Activated naive CD4-positive, alpha-beta T cell treated with anti-CD3 and anti-CD28 coated beads, Interleukin-2, amount 50 U/mL, for 72 hours (primary cell): ENCODE measurements around the gene DOC2B. TPM values are rescaled to one million over a fixed set of nuclear protein-coding genes. Genes with fewer than 3 reads are reported as not detected.
"Not testable (repeated sequence)": the region's sequence is repeated elsewhere in the genome, so short reads cannot be mapped to it uniquely, and the experiment has no call there.

ENCODE experiments used
- ATAC-seq, 2 donors: fragments of 150-1000 bp; cut with Tn5 transposase; 2 replicates each; pipeline ENCODE4 v1.10.0; 2021; ENCODE audit warnings: mild to moderate bottlenecking in 2 of 2, moderate library complexity in 2 of 2
- DNase-seq, 2 donors: peaks; one replicate each; pipeline ENCODE4 v3.0.0; 2021 to 2022; ENCODE audit warnings: low spot score in 2 of 2
- H3K27ac Mint-ChIP-seq, 2 donors: one replicate each; pipeline ENCODE4 v1.8.0; 2022; ENCODE audit warnings: mild to moderate bottlenecking in 2 of 2, mixed read lengths in 2 of 2
- H3K36me3 Mint-ChIP-seq, 2 donors: one replicate each; pipeline ENCODE4 v1.8.0; 2022; ENCODE audit warnings: mixed read lengths in 2 of 2
- H3K9me3 Mint-ChIP-seq, 2 donors: one replicate each; pipeline ENCODE4 v1.8.0; 2022; ENCODE audit warnings: mixed read lengths in 2 of 2
- total RNA-seq, 2 donors: library from RNA; stranded (reverse); gene quantifications; one replicate each; pipeline ENCODE4 v1.2.3, GENCODE V29; 2022

DOC2B gene
- total RNA-seq, 2 donors from 2014 or later = 0.64 TPM; not detected in 1

DNA sequence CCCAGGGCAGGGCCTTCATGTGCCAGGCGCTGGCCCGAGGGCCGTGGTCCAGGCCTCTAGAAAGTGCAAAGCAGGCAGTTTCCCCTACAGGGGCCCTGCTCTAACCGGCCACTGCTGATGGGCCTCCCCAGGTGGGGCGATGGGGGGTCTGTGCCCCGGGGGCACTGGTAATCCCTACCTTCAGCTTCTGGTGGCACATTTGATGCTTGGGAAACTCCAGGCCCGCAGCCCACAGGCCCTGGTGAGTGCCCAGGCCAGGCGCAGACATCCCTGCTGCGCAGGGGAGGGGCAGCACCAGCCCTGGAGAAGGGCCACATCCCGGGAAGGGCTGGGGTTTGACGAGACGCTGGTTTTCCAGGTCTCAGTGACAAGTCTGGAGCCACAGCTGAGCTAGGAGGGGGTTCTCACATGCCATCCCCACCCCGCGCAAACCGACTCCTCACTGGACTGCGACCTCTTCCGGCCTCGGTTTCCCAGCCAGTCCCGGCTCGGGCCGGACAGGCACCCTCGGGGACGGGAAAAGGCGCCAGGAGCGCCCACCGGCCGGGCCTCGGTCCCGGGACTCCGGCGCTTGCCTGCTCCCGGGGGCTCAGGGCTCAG lies 1.6 kb downstream of the DOC2B start:
- Mint-ChIP-seq H3K36me3 (no peaks in the 10 kb centered on the region), H3K9me3 (no peaks in the 10 kb centered on the region), H3K27ac (no peak overlapping the region)
- ATAC-seq (no peak), DNase-seq (no peak)

- no peak overlapping the region for H3K27ac Mint-ChIP-seq
- ATAC-seq (no peak), DNase-seq (no peak)
- H3K36me3 Mint-ChIP-seq = no peaks in the 10 kb centered on the region
- H3K9me3 Mint-ChIP-seq = no peaks in the 10 kb centered on the region
Measured at GRCh38 chr17:179066-179432, 2.4 kb downstream of the DOC2B start.

DNA sequence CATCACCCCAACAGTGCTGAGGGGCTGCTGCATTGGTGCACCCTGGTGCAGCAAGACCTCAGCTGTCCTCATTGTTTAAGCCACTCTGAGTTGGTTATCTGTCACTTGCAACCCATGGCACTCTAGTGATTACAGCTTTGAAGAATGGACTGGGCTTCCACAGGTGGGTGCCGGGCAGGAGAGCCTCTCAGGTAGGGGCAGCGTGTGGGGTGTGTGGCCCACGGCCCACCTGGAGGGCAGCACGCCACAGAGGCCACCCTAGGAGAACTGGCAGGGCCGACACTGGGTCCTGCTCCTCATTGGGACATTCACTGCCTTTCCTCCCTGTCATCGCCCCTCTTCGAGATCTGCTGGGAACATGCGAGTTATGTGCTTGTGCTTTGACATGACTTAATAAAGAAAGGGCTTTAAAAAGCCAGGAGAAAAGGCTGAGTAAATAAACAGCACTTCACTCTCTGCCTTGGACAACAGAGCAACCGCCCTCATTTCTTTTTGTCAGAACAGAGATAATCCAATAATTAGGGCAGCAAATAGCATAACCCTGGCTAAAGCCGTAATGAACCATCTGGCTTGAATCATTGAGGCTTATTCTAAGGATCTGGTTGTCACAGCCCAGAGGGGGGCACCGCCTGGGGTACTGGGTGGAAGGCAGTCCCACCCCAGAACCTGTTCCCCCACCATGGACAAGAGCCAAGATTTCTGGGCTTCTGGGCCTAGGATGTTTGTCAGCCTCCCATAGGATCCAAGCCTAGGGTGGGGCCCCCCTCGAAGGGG lies 3.0 kb downstream of the DOC2B start:
- DNase-seq (no peak), ATAC-seq (no peak)
- Mint-ChIP-seq H3K9me3 (no peaks in the 10 kb centered on the region), H3K27ac (no peak overlapping the region), H3K36me3 (no peaks in the 10 kb centered on the region)

DNA sequence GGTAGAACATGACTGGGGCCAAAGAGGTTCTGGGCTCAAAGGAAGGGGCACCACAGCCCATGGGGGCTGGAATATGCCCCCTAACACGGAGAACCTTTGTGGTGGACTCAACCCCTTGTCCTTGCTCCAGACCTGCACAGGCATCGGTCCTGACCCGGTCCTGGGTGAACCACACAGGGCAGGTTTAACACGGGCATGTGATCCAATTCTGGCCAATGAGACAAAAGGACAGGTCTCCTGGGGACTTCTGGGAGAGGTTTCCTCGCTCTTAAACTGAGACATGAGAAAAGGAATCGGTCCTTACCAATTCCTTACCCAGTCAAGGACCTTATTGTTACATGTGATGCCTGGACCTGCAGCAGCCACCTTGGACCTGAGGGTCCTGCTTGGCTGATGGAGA lies 3.7 kb downstream of the DOC2B start:
- Mint-ChIP-seq H3K27ac (no peak overlapping the region), H3K36me3 (no peaks in the 10 kb centered on the region)
- ATAC-seq = no peak

GRCh38 chr17:177155-177554 lies 4.3 kb downstream of the DOC2B start:
- Mint-ChIP-seq H3K36me3 (no peaks in the 10 kb centered on the region), H3K9me3 (no peaks in the 10 kb centered on the region), H3K27ac (no peak overlapping the region)
- ATAC-seq (no peak), DNase-seq (no peak)

More for the DNA sequence above, 3.7 kb downstream of the DOC2B start:
- DNase-seq = no peak
- no peaks in the 10 kb centered on the region for H3K9me3 Mint-ChIP-seq

DNA sequence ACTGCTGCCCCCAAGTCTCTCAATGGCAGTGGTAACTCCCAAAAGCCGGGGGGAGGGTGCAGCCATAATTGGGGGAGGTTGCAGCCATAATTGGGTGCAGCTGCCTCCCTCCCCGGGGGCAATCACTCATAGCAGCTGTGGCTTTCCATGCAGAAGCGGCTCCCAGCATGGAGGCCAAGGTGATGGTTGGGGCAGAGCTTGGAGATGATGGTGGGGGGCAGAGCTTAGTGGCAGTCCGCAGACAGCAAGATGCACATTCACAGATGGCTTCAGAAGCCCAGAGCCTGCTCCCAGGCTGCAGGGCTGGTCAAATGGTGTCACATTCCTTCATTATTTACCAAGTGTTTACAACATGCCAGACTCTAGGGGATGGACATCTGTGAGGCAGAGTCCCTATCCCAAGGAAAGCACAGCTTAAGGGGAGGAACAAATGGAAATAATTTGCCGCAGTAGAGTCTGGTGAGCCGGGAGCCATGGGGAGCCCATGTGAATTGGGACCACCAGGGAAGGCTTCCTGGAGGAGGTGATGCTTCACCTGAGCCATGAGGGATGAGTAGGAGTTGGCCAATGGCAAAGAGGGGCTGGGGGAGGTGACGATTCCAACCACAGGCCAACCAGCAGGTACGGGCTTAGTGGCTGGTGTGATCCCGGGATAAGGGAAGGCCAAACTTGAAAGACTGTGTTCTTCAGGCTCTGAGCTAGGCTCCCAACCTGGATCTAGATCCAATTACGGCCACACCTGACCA lies 8.1 kb downstream of the DOC2B start:
- Mint-ChIP-seq H3K27ac (no peak overlapping the region), H3K36me3 (no peaks in the 10 kb centered on the region), H3K9me3 (no peaks in the 10 kb centered on the region)
- DNase-seq = no peak
- ATAC-seq = no peak

GRCh38 chr17:172401-172800 lies 9.0 kb downstream of the DOC2B start:
- H3K9me3 Mint-ChIP-seq = no peaks in the 10 kb centered on the region
- ATAC-seq (no peak), DNase-seq (no peak)
- H3K27ac Mint-ChIP-seq = no peak overlapping the region
- no peaks in the 10 kb centered on the region for H3K36me3 Mint-ChIP-seq

DNA sequence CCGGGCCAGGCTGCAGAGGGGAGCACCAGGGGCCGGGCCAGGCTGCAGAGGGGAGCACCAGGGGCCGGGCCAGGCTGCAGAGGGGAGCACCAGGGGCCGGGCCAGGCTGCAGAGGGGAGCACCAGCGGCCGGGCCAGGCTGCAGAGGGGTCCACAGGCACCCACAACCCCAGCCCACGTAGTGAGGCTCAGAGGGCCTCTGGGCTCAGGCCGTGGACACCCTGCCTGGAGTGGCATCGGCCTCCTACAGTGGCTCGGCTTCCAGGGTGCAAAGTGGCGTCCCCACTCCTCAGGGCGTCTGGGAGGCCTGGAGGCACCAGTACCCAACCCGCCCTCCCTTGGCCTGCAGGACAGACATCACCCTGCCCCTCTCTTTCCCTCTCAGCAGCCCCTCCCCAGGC lies 9.6 kb downstream of the DOC2B start:
- no peak for DNase-seq
- Mint-ChIP-seq H3K36me3 (no peaks in the 10 kb centered on the region), H3K9me3 (no peaks in the 10 kb centered on the region), H3K27ac (no peak overlapping the region)
- no peak for ATAC-seq

- Mint-ChIP-seq H3K27ac (no peak overlapping the region), H3K9me3 (no peaks in the 10 kb centered on the region), H3K36me3 (no peaks in the 10 kb centered on the region)
- DNase-seq (no peak), ATAC-seq (no peak)
Measured at GRCh38 chr17:170130-170670, 11.2 kb downstream of the DOC2B start.

DNA sequence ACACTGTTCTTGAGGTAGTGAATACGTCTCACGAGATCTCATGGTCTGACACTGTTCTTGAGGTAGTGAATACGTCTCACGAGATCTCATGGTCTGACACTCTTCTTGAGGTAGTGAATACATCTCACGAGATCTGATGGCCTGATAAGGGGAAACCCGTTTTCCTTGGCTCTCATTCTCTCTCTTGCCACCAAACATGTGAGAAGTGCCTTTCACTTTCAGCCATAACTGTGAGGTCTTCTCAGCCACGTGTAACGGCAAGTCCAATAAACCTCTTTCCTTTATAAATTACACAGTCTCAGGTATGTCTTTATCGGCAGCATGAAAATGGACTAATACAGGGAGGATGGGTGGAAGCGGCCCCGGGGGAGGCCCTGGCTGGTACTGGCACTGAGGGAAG lies 12.8 kb downstream of the DOC2B start:
- DNase-seq, H3K9me3 Mint-ChIP-seq, H3K36me3 Mint-ChIP-seq, ATAC-seq, H3K27ac Mint-ChIP-seq: not testable (repeated sequence)

DNA sequence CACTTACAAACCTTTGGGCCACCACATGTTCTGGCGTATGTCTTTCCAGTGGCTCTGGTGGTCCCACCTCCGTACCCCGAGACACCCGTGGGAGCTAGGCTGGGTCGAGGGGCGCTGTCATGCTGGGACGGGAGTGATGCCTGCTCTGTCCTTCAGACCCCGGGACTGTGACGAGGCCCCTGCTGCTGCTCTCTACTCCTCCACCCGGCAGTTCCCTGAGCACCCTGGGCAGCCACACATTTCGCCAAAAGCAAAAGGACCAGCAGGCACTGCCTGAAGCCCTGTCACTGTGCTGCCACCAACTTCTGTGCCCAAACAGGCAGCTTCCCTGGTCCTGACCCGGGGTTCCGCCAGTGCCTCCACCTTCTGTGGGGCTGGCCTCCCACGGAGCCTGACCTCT lies 15.5 kb downstream of the DOC2B start:
- DNase-seq = no peak
- Mint-ChIP-seq H3K9me3 (no peaks in the 10 kb centered on the region), H3K36me3 (no peaks in the 10 kb centered on the region), H3K27ac (no peak overlapping the region)
- ATAC-seq = no peak

DNA sequence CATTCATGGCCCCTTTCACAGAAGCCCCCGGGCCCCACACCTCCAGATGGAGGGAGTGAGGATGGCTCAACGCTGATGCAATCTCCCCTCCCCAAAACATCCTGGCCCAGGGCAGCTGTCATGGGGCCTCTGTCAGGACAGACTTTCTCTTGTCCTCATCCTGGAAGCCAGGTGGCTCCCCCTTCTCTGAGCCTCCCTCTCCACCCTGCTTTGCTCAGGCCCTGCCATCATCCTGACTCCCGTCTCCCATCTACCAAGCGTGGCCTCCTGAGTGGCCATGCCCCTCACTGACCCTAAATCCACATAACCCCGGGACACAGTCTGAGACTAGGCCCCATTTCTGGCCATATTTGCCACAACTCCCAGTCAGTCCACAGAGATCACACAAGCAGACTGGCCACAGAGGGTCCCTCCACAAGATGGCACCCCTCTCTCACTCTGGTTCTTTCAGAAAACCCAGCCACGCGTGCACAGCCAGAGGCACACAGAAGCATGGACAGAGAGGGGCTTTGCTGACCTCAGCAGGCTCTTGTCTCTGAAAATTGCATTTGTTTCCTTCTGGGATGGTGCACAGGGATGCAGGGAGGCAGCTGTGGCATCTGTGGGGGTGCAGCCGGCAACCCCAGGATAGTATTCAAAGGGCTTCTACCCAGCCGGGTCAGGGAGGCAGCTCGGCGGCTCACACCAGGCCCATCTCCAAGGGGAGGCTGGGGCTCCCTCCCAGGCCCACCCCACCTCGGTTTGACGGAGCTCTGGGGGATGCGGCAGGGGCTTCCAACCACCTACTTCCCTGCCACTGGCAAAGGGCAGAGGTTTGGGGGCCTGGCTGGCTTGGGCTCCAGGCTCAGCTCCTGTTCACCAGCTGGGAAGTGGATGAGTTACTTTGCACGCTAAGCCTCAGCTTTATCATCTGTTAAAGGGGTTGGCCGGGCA lies 16.9 kb downstream of the DOC2B start:
- DNase-seq (no peak), ATAC-seq (peak in 1 of 2 donors; percentile 61)
- Mint-ChIP-seq H3K36me3 (no peaks in the 10 kb centered on the region), H3K9me3 (no peaks in the 10 kb centered on the region), H3K27ac (no peak overlapping the region)

GRCh38 chr17:163514-164098 lies 17.8 kb downstream of the DOC2B start:
- Mint-ChIP-seq H3K9me3 (no peaks in the 10 kb centered on the region), H3K27ac (no peak overlapping the region), H3K36me3 (no peaks in the 10 kb centered on the region)
- no peak for ATAC-seq
- no peak for DNase-seq

DNA sequence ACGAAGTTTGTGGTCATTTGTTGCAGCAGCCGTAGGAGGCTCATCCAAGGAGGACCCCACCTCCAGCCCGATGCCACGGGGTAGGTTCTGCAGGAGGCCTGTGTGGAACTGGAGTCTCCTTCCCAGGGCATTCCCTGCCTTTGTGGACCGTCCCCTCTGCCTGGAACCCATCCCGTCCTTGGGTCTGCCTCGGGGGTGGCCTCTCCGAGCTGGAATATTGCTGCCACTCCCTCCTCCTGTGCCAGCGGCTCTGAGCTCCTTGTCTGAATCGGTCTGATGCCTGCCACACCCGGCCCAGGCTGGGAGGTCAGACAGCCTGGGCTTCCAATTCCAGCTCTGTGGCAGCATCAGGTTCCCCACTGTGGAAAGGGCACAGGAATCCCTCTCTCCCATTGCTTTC lies 18.8 kb downstream of the DOC2B start:
- H3K27ac Mint-ChIP-seq = no peak overlapping the region
- no peaks in the 10 kb centered on the region for H3K36me3 Mint-ChIP-seq
- H3K9me3 Mint-ChIP-seq = no peaks in the 10 kb centered on the region
- no peak for DNase-seq
- no peak for ATAC-seq

DNA sequence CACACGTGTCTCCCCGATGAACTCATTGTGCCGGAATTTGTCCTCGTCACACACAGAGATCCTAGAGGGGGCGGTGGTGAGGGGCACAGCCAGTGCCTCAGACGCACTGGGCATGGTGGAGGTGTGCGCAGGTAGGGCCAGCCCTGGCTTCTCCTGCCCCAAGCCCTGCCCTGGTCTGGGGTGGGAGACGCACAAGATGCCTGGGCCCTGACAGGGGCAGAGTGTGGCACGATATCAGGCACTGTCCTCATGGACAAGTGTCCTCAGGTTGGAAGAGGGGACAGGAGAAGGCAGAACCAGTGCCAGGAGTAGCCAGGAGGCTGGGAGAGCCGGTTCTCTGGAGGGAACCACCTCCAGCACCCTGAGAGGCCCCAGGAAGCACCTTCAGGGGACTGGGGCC lies 20.0 kb downstream of the DOC2B start:
- Mint-ChIP-seq H3K9me3 (no peaks in the 10 kb centered on the region), H3K27ac (no peak overlapping the region), H3K36me3 (no peaks in the 10 kb centered on the region)
- ATAC-seq = no peak
- no peak for DNase-seq

GRCh38 chr17:160336-160735 lies 21.1 kb downstream of the DOC2B start:
- ATAC-seq = no peak
- no peaks in the 10 kb centered on the region for H3K9me3 Mint-ChIP-seq
- H3K27ac Mint-ChIP-seq = no peak overlapping the region
- no peaks in the 10 kb centered on the region for H3K36me3 Mint-ChIP-seq
- DNase-seq = no peak
